Glutamatergic neuron (in vitro differentiated cells): ENCODE measurements around the gene ELF4. TPM values are rescaled to one million over a fixed set of nuclear protein-coding genes. Genes with fewer than 3 reads are reported as not detected.

Experiments
- DNase-seq: peaks from one replicate; pipeline ENCODE4 v3.0.0; 2022
- H3K27ac Mint-ChIP-seq: one replicate; pipeline ENCODE4 v1.8.0; 2020; ENCODE audit warnings: mild to moderate bottlenecking, mixed read lengths, inconsistent platforms; ENCODE audit not compliant: unreplicated experiment
- H3K27me3 Mint-ChIP-seq: one replicate; pipeline ENCODE4 v1.8.0; 2020; ENCODE audit warnings: mild to moderate bottlenecking, moderate library complexity, mixed read lengths, inconsistent platforms; ENCODE audit not compliant: unreplicated experiment
- H3K36me3 Mint-ChIP-seq: one replicate; pipeline ENCODE4 v1.8.0; 2020; ENCODE audit warnings: mild to moderate bottlenecking, mixed read lengths, inconsistent platforms; ENCODE audit not compliant: unreplicated experiment
- H3K4me1 Mint-ChIP-seq: one replicate; pipeline ENCODE4 v1.8.0; 2020; ENCODE audit warnings: mild to moderate bottlenecking, low read depth, mixed read lengths, inconsistent platforms; ENCODE audit not compliant: unreplicated experiment
- H3K4me3 Mint-ChIP-seq: one replicate; pipeline ENCODE4 v1.8.0; 2020; ENCODE audit warnings: mild to moderate bottlenecking, mixed read lengths, inconsistent platforms; ENCODE audit not compliant: unreplicated experiment
- H3K9me3 Mint-ChIP-seq: one replicate; pipeline ENCODE4 v1.8.0; 2020; ENCODE audit warnings: mild to moderate bottlenecking, moderate library complexity, mixed read lengths, inconsistent platforms; ENCODE audit not compliant: unreplicated experiment
- total RNA-seq: library from RNA; stranded (reverse); fragmentation: NEBNext Ultra II Directional; extraction: Animal tissue kit (Norgen Biotek cat#: 25700); gene quantifications from one replicate; pipeline ENCODE4 v1.2.1, GENCODE V29; 2021; ENCODE audit not compliant: unreplicated experiment
- TF ChIP-seq, protein P1 (sequence below): fragments of 200-600 bp; sonication (generic); IDR thresholded peaks from one replicate; pipeline ENCODE4 v1.5.0; 2021; ENCODE audit not compliant: partially characterized antibody, unreplicated experiment

ELF4 gene
- total RNA-seq, 1 donor from 2014 or later: 0.10 TPM

DNA sequence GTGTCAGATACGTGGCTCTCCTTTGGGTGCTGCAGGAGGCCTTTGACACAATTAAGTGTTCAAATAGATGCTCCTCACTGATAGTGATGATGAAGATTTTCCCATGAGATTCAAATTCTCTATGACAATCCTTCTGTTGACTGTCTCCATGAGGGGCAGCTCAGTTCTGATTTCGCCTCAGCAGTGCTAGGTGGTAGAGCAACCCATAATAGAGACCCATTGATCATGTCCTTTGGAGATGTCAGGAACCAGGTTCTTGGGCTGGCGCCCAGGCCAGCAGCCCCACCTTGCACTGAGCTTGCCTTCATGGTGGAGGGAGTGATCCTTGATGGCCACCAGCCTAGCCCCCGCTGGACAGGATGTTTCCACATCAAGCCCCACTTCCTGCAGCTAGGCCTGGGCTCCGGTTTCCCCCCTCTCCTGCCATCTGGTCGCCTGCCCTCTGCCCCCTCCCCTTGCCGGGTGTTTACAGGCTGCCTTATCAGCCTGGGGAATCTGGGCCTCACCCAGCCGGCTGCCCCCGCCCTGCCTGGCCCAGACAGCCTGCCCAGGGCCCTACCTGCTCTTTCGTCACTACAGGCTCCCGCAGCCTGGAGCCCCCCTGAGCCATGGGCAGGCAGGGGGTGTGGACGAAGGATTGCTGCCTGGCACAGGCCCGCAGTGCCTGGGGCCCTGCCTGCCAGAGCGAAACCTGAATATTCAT lies 12.6 kb downstream of the ELF4 start:
- Mint-ChIP-seq H3K27ac (no peak overlapping the region), H3K9me3 (no peaks in the 10 kb centered on the region)
- TF ChIP-seq, protein P1, sequence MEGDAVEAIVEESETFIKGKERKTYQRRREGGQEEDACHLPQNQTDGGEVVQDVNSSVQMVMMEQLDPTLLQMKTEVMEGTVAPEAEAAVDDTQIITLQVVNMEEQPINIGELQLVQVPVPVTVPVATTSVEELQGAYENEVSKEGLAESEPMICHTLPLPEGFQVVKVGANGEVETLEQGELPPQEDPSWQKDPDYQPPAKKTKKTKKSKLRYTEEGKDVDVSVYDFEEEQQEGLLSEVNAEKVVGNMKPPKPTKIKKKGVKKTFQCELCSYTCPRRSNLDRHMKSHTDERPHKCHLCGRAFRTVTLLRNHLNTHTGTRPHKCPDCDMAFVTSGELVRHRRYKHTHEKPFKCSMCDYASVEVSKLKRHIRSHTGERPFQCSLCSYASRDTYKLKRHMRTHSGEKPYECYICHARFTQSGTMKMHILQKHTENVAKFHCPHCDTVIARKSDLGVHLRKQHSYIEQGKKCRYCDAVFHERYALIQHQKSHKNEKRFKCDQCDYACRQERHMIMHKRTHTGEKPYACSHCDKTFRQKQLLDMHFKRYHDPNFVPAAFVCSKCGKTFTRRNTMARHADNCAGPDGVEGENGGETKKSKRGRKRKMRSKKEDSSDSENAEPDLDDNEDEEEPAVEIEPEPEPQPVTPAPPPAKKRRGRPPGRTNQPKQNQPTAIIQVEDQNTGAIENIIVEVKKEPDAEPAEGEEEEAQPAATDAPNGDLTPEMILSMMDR: no peak

GRCh38 chrX:130095249-130096030 lies 14.9 kb downstream of the ELF4 start:
- TF ChIP-seq, protein P1: no peak
- H3K36me3 Mint-ChIP-seq: no peaks in the 10 kb centered on the region
- H3K4me3 Mint-ChIP-seq: no peak overlapping the region
- H3K9me3 Mint-ChIP-seq: peaks cover under 1% of the 10 kb centered on the region
- H3K27me3 Mint-ChIP-seq: no peaks in the 10 kb centered on the region
- peaks cover 5% of the 10 kb centered on the region for H3K4me1 Mint-ChIP-seq
- H3K27ac Mint-ChIP-seq: no peak overlapping the region
- DNase-seq: no peak

More for the DNA sequence above, 12.6 kb downstream of the ELF4 start:
- Mint-ChIP-seq H3K27me3 (no peaks in the 10 kb centered on the region), H3K4me1 (peaks cover 5% of the 10 kb centered on the region), H3K4me3 (no peak overlapping the region), H3K36me3 (no peaks in the 10 kb centered on the region)
- DNase-seq: no peak

DNA sequence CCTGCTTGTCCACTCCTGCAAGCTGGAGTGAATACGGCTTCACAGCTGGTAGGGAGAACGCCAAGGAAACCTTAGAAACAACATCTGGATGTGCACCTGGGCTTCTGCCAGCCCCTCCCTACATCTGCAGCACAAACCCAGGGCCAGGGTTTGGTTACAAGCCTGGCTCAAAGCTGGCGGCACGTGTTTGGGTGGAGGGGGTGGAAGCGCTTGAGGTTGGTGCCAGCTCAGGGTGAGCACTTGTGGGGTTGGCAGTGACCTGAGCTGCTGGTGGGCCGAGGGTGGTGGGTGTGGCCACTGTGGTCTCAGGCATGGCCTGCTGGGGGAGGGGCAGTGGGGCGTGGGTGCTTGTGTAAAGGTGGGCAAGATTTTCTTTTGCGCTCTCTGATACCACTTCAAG lies 15.6 kb downstream of the ELF4 start:
- Mint-ChIP-seq H3K4me1 (peaks cover 5% of the 10 kb centered on the region), H3K9me3 (peaks cover 2% of the 10 kb centered on the region), H3K4me3 (no peak overlapping the region), H3K36me3 (no peaks in the 10 kb centered on the region), H3K27ac (no peak overlapping the region), H3K27me3 (no peaks in the 10 kb centered on the region)
- no peak for DNase-seq
- TF ChIP-seq, protein P1: no peak

DNA sequence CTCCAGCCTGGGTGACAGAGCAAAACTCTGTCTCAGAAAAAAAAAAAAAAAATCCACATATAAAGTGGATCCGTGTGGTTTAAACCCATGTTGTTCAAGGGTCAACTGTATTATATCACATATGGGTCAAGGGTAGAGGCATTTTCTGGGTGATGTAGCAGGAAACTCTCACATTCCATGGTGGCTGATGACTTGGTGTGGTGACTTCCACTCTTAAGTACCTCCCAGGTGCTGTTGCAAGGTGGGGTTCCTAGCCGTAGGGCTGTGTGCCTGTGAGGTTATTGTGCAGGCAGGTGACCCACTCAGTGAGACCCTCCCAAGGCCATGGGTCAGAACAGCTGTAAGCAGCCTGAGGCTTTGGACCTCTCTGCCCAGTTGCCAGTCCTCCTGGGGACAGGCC lies 17.0 kb downstream of the ELF4 start:
- H3K9me3 Mint-ChIP-seq: peaks cover 2% of the 10 kb centered on the region
- no peak for DNase-seq
- H3K36me3 Mint-ChIP-seq: no peaks in the 10 kb centered on the region
- H3K27me3 Mint-ChIP-seq: no peaks in the 10 kb centered on the region
- TF ChIP-seq, protein P1: no peak
- H3K4me3 Mint-ChIP-seq: no peak overlapping the region
- H3K27ac Mint-ChIP-seq: no peak overlapping the region
- H3K4me1 Mint-ChIP-seq: peaks cover 3% of the 10 kb centered on the region
